GM19372 (cell line): ENCODE results near the gene TSHZ1.

Source experiments
- ATAC-seq: cut with Tn5 transposase; IDR thresholded peaks from one replicate; pipeline ENCODE4 v1.9.1; 2021; ENCODE audit warnings: mild to moderate bottlenecking, low read depth, moderate library complexity; ENCODE audit not compliant: unreplicated experiment

TSHZ1 gene

DNA sequence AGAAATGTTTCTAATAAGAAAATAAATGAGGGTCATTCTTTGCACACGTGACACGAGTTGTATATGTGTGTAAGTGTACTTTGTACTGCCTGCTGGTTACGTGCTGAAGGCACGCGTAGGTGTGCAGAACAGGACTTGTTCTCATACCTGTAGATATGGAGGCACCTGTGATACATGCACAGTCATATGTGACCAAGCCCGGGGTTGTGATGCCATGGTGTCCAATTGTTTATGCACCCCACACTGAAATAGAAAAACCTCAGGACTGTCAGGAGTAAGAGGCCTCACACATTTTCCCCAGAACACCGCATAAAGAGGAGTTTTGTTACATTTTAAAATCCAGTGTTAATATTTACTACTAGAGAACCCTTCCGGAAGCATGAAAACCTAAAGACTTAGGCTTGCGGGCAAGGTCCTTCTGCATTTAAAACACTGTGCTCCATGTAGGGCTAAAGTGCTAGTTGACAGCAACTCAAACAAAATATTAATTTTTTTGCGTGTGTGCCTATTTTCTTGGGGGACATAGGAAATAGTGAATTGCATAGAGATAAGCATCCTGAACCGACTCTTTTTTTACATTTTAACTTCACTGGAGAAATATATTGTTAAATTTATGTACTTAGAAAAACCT is 9.3 kb downstream of the TSHZ1 start:
- ATAC-seq: no peak

DNA sequence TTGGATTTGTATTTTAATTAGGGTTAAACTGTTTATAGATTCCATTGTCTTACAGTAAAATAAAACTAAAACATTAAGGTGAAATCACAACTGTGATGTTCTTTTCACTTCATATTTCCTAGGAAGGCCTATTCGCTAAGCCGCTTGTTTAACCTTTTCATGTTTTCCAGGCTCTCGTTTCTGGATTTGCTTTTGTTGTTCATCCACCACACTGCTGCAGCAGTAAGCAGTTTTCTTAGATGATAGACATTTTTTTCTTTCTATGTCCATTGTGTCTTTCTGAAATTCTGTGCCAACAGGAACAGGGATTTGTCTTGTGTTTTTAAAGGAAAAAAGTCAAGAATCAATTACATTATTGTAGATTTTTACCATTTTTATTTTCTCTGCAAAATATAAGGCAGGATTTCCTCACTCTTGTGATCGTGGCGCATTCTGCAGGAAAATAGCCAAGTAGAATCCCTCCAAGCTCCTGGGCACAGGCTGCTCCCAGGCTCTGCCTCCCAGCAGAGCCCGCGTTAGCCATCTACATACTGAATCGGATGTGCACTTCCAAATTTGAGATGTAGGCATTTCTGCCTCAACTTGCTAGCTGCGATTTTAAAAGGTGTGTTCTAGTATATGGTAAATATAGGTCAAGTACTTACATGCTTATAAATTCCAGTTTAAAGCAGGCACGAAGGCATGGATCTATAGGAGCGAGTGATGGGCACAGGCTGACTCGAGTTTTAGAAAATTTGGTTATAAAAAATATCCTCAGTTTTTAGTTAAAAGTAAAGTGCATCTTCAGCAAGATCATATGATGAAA is 10.2 kb downstream of the TSHZ1 start:
- ATAC-seq: no peak

DNA sequence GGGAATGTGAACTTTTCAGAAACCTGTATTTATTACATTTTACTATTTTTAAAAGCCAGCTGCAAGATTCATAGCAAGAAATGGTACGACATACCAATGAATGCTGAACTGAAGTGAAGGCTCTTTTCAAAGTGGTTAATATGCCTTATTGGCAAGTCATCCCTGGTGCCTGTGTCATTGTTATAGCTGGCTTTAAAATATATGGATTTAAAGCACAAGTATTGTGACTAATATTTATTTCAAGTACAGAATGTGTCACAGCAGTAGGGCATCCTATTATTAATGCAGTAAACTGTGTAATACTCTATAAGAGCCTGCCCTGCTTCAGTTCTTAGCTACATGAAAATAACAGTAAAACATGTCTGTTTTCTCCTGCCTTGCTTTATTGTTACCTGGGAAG is 10.8 kb downstream of the TSHZ1 start:
- ATAC-seq: no peak

DNA sequence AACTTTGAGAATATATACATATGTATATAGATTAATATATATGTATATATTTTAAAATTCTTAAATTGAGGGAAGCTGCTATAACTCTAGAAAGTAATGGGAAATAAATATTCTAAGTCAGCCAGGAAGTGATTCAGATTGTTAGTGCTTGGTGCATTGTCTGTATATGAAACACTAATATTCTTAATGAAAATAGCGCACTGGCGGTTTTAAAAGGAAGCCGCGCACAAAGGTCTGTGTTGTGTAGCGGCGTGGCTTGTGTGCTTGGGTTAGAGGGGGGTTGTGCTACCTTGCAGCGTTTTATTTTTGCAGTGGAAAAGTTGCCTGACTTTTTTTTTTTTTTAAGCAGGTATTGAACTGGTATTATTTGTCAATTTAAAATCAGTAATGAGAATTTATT is 11.3 kb downstream of the TSHZ1 start:
- no peak for ATAC-seq

DNA sequence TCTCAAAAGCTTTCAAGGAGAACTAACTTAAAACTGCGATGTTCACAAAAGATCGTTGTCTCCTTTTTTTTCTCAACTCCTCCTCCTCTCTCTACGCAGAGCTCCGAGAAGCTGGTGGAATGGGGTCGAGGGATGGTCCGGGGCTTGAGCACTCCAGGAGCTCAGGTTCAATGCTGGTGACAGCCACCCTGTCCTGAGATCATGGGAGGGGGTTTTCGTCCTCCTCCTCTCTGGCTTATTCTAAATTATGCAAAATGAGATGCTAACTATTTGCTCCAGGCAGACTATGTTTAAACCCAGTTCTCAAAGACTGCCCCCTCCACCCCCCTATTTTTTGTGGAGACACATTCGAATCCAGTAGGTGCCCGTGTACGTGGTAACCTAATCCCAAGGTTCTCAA is 11.8 kb downstream of the TSHZ1 start:
- ATAC-seq: no peak

DNA sequence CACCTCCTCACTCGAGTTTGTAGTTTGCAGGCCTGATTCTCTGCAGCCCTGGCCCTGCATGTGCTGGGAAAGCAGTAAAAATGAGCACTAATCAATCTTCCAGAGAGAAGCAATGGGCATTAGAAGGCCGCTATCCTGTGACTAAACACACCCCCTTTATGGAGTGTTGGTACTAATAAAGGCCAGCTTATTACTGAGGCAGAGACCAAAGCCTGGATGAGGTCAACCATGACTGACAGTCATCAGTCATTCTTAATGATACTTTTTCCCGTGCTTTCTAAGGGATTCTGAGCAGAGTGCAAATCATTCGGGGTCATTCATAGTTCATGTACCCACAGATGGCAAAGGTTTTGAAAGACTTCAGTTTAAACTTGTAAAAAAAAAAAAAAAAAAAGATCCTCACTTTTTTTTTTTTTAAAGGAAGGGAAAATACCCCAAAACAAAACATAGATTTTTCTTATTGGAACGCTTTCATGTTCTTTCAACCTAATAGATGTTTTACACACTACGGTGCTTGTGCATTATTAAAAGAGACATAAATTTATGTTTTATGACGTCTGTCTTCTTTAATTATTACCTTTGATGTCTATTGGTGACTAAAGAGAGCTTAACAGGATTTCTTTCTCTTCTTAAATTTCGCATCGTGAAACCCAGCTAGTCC is 13.2 kb downstream of the TSHZ1 start:
- no peak for ATAC-seq

DNA sequence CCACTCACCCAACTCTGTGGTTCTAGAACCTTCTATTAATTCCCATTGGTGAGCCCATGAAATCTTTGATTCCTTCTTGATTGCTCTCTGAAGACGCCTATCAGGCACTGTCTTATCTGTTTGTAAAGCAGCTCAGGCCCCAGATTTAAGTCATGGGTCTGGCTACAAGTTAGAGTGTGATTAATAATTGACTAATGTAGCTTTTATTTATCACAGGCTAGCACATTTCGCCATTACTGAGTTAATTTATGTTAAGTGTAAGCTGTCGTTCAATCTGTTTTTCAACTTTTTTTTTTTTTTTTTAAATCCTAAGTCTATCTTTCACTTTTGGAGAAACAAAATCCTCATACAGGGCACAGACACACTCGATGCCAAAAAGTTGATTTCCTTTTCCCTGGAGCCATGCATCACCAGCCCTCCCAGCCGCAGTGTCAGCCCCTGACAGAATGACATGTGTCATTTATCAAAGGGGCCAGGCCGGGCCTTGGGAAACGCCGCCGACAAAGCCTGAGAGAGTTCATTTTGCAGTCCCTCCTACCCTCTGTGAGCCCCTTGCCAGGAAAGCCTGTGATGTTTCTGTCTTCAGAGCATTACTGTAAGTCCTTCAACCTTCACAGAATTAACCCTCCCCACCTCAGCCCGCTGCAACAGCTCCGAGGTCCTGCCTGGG is 15.8 kb downstream of the TSHZ1 start:
- ATAC-seq: no peak

DNA sequence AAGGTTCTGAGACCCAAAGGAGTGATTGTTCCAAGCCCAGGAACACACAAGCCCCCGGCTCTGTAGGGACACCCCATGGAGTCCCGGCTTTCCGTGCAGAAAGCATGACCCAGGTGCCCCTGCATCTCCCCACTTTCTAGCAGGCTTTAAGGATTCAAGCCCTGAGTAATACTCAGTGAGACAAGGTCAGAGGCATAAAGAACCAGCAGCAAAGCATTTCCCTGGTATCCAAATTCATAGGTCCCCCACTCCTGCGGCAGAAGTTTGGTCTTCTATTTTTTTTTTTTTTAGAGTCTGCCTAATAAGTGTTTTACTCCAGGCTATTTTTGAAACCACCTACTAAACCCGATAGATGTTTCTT is 16.3 kb downstream of the TSHZ1 start:
- ATAC-seq: no peak

DNA sequence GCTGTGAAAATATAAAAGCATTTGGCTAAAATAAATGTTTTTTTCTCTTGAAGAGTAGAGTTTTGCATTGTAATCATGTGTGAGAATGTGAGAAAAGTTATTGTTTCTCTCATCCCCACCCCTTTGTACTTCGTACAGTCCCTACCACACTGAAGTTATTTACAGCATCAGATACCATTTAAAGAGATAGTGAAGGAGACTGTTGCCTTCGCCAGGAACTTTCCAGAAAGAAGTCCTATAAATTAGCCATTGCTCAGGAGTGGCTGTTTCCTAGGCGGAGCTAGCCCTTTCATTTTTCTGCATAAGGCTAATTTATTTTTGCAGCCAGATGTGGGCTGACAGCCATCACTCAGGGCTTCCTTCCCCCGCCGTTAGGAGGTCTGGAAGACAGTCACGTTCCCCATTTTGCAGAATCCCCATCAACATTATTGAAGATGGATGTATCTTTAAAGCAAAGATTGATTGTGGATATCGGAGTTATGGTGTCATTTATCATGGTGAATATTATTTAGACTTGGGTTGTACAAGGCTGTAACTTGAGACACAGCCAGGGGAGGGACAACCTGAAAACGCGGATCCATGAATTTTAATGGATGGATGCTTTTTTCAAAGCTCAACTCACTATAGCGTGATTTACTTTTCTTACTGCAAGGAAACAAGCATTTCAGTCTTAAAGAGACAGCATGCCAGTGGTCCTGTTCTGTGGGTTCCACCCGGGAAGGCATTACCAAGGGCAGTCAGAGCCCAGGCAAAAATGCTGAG is 17.1 kb downstream of the TSHZ1 start:
- ATAC-seq: no peak

DNA sequence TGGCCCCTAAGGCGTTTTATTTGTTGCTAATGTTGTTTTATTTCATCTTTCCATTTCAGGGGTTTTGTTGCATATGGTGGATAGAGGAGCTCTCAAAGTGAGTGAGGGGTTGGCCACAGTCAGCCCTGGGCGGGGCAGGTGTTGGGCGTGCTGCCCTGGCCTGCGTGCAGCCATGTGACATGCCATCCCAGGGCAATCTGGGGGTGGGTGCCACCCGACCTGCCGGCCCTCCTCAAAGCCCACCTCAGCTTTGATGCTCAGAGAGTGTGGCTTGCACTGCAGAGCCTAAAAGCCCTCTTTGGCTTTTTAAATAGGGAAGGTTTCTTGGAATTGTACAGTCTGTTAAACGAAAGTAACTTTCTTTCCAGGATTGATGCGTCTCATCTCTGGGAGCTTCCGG is 18.4 kb downstream of the TSHZ1 start:
- ATAC-seq: no peak

DNA sequence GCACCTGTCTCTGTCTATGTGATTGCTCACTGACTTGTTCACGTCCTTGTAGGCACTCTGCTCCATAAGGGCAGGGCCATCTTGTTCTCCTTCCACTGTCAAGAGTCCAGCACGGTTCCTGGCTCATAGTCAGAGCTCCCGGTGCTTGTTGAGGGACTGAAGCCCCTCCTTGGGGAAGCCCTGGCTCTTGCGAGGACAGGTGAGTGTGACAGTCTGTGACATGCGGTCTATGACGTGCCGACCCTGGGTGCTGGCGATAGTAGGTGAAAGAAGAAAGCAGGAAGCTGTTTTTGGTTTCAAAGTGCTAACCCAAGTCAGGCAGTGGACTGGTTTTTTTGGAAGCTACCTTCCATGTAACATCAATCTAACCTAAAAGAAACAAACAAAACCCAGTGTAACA is 18.8 kb downstream of the TSHZ1 start:
- no peak for ATAC-seq

DNA sequence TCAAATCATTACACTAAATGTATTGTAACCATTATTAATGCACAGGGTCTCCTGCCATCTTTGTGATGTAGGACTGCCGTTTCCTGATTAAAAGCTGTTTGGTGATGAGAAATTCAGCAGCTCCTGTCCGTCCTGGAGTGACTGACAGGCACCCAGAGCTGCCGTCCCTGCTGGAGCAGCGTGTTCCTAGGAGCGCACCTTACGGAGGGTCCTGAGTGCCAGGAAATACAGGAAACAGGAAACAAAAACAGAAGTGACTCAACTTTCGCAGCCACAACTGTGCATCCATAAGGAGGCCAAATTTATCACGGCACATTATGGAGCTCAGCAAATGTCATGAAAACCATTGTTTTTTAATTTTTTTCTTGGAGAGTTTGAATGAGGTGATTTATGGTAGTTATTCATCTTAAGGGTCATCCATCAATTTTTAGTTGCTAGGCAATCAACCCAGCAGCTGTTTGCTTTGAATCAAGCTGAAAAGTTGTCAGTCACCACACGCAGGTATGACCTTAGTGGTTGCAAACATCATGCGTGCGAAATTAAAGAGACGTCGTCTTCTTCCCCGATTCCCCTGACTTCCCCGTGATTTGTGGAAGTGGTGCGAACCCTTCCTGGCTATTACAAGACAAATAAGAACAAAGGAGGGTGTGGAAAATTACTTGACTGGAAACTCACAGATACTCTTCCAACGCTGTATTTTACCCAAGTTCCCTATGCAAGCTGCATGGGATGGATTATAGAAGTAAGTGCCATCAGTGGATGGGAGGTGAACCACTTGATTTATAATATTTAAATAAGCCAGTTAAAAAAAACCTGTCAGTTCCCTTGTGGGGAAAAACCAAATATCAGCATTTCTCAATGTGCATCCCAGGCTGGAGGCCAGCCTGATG is 19.8 kb downstream of the TSHZ1 start:
- ATAC-seq: no peak

DNA sequence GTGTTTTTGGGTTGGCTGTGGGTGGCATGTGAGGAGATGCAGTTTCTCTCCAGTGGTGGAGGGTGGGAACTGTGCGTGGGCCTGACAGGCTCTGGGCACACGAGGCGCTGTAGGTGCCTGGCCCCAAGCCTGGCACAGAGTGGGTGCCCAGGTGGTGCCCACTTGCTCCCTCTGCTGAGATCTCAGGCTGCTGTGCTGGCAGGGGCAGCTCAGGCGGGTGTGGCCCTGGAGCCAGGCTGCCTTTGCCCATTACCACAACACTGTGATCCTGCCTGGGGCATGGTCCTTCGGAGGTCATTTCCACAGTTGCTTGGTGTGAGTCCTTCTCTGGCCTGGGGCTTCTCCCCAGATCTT is 20.4 kb downstream of the TSHZ1 start:
- ATAC-seq: no peak

DNA sequence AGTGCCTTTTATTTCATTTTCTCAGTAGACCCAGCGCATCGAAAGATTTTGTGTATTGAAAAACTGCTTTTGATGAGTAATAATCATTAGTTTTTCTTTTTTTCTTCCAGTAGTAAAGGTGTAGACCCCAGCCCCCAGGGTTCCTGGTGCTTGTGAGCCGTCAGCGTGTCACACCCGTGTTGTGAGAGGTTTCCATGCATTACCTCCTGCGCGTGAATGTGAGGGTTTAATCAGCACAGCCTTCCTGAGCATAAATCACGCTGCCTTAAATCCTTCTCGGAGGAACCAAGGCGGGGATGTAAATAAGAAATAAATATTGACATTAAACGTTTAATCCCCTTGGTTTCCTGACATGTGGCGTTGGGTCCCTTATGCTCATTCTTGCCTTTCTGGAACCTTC is 24.3 kb downstream of the TSHZ1 start:
- no peak for ATAC-seq

DNA sequence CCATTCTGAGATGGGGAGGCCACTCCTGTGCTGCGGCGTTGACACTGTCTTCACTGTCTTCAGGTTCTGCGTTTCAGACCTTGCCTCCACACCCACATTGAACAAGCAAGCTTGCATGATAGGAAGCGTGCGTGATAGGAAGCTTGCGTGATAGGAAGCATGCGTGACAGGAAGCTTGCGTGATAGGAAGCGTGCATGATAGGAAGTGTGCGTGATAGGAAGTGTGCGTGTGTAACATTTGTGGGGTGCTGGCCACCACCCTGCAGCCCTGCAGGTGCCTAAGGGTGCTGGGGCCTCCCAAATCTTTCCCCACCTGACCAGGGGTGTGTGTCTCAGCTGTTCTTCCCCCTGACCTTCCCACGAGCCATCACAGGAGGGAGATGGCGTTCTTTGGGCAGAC is 25.3 kb downstream of the TSHZ1 start:
- no peak for ATAC-seq

DNA sequence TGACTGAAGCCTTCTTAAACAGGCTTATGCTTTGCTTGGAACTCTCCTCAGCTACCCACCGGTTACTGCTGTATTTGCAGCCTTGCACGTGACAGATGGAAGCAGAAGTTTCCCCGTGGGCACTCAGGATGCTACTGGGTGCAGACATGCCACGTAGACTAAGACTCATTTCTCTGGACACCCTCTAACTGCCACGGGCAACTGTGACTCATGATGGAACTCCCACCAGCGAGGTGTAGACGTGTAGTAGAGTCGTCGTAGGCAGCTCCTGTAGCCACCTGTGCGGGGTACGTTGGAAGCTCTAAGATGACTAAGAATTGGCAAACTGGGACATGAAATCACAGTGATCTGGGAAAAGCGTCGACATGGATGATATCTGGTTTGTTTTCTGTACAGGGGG is 27.5 kb downstream of the TSHZ1 start:
- ATAC-seq: no peak

DNA sequence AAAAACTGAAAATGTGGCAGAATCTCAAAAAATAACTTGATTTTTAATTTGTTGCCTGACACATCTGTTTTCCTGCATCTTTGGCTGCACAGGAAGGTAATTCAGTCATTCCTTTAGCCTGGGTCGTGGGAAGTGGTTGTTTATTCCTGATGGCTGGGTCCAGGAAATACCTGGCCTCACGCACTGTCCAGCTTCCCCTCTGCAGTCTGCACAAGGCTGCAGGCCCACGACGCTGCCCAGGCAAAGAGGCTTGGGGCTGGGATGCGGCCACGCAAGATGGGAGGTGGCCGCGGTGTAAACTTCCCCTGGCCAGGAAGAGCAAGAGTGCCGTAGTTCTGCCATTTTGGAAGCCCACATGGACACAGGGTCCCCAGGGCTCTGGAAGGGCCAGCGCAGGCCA is 28.2 kb downstream of the TSHZ1 start:
- no peak for ATAC-seq

DNA sequence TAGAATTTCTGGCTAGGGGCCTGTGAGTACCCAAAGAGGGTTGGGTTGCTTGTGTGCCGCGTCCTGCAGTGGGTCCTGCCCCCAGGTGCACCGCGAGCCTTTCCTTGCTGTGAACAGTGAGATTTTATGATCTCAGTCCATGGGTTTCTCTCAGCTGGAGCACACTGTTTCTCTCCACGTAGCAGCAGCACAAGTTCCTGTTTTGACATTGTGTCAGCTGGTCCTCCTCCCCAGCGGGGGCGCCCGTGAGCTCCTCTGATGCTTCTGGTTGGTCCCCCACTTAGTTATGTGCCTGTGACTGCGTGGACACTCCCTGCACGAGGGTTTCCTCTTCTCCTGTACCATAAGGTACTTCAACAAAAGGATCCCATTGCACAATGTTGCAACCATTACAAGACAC is 29.8 kb downstream of the TSHZ1 start:
- ATAC-seq: no peak

DNA sequence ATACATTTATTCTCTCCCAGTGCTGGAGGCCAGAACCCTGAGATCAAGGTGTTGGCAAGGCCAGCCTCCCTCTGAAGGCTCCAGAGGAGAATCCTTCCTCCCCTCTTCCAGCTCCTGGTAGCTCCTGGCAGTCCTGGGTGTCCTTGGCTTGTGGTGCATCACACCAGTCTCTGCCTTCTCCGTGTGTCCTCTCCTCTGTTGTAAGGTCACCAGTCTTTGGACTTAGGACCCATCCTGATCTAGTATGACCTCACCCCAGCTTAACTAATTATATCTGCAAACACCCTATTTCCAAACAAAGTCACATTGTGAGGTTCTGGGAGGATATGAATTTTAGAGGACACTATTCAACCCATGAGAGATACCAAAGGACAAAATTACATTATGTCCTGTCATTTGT is 31.1 kb downstream of the TSHZ1 start:
- no peak for ATAC-seq
